K562 (cell line): ENCODE data around the gene SDCCAG8. TPM values are rescaled to one million over a fixed set of nuclear protein-coding genes. Genes with fewer than 3 reads are reported as not detected.
A peak's percentile ranks its signal among the peaks of the same experiment; 100 is the strongest.

Experiments
- CHD4 ChIP-seq: fragments of 200-600 bp; sonication (generic); IDR thresholded peaks from 3 replicates; pipeline ENCODE4 v1.6.1; 2012; ENCODE audit warnings: low read depth, mild to moderate bottlenecking, mixed read lengths, low read length, inconsistent platforms; ENCODE audit not compliant: insufficient read depth, insufficient replicate concordance, poor library complexity, severe bottlenecking
- FOXA1 ChIP-seq: fragments of 450-650 bp; IDR thresholded peaks from 2 replicates; pipeline ENCODE4 v1.6.1; 2016; ENCODE audit warnings: mild to moderate bottlenecking, borderline replicate concordance
- GTF2B ChIP-seq: IDR thresholded peaks from 2 replicates; pipeline ENCODE4 v1.6.1; 2011; ENCODE audit not compliant: insufficient read length; ENCODE audit errors: extremely low read depth
- MAFG ChIP-seq: fragments of 450-650 bp; conservative IDR thresholded peaks from 2 replicates; pipeline ENCODE4 v1.6.1; 2016; ENCODE audit warnings: missing genetic modification characterization, missing compliant biosample characterization
- SMARCE1 ChIP-seq: fragments of 450-650 bp; IDR thresholded peaks from 2 replicates; pipeline ENCODE4 v1.7.1; 2016; ENCODE audit warnings: mild to moderate bottlenecking
- ZNF121 ChIP-seq: sonication (generic); formaldehyde crosslinking; conservative IDR thresholded peaks from 2 replicates; pipeline ENCODE4 v1.8.0; 2022; ENCODE audit warnings: missing genetic modification reagents
- ZNF23 ChIP-seq: fragments of 250-450 bp; sonication (Bioruptor Pico); IDR thresholded peaks from 2 replicates; pipeline ENCODE4 v1.4.0; 2020; ENCODE audit warnings: mild to moderate bottlenecking
- ZSCAN29 ChIP-seq: fragments of 450-650 bp; IDR thresholded peaks from 2 replicates; pipeline ENCODE4 v1.6.1; 2017
- polyA plus RNA-seq, 8 experiments: library from polyadenylated mRNA; depleted of rRNA in 4 of 8; stranded (reverse) in 5 of 8; unstranded in 3 of 8; fragments of >200 nt; fragmentation: Nextera tagmentation in 2 of 8; fragmentation: Illumina TruSeq in 1 of 8; extraction: Ambion mirVana in 2 of 8; extraction: Trizol in 1 of 8; gene quantifications; 2 replicates each; pipeline versions ENCODE4 v1.2.1 to v1.2.3, GENCODE V29; 2011 to 2014; ENCODE audit warnings: inconsistent platforms in 1 of 8, missing spikeins in 1 of 8
- total RNA-seq, 7 experiments: library from RNA; depleted of rRNA in 6 of 7; stranded (reverse); fragments of >200 nt in 6 of 7; fragmentation: Illumina TruSeq in 2 of 7; extraction: Trizol in 2 of 7; gene quantifications; 2 replicates each; pipeline versions ENCODE4 v1.2.1 to v1.2.3, GENCODE V29; 2011 to 2021; ENCODE audit warnings: low replicate concordance in 1 of 7
- TF ChIP-seq, protein P1 (sequence below): sonication (generic); formaldehyde crosslinking; IDR thresholded peaks from 2 replicates; pipeline ENCODE4 v1.8.0; 2023; ENCODE audit warnings: missing genetic modification reagents, mild to moderate bottlenecking, borderline replicate concordance
- TF ChIP-seq, protein P2 (sequence below): fragments of 450-650 bp; IDR thresholded peaks from 2 replicates; pipeline ENCODE4 v1.6.1; 2016; ENCODE audit warnings: mild to moderate bottlenecking, moderate library complexity

The SDCCAG8 gene
- total and polyA plus RNA-seq, 9 of the 15 experiments (the other 6 are each of a cell fraction or from before 2014, with no cell fraction given) = 17.9 to 36.7 (median 25.4) TPM

DNA sequence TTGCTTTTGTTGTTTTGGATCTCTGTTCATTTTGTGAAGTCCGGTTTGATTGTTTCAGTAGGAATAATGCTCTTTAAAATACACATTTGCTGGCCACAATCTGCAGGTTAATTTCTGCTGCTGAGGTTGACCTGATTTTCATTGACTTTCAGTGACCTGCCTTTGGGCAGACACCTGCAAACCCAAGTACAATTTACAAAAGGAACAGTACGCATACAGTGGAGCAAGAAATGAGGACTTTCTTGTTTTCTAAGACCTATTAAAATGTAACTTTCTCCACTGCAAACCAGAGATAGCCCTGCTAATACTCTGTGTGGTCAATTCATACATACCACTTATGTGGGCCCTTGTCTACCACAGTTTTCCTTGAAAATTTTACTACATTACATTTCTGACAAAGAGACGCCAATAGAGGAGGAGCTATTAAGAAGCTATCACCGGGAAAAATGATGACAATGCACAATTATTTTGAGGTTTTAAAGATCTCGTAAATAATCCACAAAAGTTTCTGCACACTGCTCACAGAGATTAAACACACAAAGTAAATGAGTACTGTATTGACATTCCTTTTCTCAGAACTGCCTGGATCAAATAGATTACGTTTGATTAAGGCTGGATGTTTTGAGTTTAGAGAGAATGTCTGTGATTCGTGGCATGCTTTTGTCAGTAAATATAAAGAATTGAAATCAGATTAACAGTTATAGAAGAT is 141.9 kb downstream of the SDCCAG8 start (continued):
- TF ChIP-seq, protein P1, sequence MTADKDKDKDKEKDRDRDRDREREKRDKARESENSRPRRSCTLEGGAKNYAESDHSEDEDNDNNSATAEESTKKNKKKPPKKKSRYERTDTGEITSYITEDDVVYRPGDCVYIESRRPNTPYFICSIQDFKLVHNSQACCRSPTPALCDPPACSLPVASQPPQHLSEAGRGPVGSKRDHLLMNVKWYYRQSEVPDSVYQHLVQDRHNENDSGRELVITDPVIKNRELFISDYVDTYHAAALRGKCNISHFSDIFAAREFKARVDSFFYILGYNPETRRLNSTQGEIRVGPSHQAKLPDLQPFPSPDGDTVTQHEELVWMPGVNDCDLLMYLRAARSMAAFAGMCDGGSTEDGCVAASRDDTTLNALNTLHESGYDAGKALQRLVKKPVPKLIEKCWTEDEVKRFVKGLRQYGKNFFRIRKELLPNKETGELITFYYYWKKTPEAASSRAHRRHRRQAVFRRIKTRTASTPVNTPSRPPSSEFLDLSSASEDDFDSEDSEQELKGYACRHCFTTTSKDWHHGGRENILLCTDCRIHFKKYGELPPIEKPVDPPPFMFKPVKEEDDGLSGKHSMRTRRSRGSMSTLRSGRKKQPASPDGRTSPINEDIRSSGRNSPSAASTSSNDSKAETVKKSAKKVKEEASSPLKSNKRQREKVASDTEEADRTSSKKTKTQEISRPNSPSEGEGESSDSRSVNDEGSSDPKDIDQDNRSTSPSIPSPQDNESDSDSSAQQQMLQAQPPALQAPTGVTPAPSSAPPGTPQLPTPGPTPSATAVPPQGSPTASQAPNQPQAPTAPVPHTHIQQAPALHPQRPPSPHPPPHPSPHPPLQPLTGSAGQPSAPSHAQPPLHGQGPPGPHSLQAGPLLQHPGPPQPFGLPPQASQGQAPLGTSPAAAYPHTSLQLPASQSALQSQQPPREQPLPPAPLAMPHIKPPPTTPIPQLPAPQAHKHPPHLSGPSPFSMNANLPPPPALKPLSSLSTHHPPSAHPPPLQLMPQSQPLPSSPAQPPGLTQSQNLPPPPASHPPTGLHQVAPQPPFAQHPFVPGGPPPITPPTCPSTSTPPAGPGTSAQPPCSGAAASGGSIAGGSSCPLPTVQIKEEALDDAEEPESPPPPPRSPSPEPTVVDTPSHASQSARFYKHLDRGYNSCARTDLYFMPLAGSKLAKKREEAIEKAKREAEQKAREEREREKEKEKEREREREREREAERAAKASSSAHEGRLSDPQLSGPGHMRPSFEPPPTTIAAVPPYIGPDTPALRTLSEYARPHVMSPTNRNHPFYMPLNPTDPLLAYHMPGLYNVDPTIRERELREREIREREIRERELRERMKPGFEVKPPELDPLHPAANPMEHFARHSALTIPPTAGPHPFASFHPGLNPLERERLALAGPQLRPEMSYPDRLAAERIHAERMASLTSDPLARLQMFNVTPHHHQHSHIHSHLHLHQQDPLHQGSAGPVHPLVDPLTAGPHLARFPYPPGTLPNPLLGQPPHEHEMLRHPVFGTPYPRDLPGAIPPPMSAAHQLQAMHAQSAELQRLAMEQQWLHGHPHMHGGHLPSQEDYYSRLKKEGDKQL (CRISPR knock-in tag) = no peak
- TF ChIP-seq ZSCAN29 (no peak), SMARCE1 (no peak), FOXA1 (no peak), CHD4 (no peak), MAFG (tag) (peak; percentile 86), GTF2B (no peak), ZNF121 (CRISPR knock-in tag) (no peak), ZNF23 (CRISPR knock-in tag) (no peak)
- TF ChIP-seq, protein P2, sequence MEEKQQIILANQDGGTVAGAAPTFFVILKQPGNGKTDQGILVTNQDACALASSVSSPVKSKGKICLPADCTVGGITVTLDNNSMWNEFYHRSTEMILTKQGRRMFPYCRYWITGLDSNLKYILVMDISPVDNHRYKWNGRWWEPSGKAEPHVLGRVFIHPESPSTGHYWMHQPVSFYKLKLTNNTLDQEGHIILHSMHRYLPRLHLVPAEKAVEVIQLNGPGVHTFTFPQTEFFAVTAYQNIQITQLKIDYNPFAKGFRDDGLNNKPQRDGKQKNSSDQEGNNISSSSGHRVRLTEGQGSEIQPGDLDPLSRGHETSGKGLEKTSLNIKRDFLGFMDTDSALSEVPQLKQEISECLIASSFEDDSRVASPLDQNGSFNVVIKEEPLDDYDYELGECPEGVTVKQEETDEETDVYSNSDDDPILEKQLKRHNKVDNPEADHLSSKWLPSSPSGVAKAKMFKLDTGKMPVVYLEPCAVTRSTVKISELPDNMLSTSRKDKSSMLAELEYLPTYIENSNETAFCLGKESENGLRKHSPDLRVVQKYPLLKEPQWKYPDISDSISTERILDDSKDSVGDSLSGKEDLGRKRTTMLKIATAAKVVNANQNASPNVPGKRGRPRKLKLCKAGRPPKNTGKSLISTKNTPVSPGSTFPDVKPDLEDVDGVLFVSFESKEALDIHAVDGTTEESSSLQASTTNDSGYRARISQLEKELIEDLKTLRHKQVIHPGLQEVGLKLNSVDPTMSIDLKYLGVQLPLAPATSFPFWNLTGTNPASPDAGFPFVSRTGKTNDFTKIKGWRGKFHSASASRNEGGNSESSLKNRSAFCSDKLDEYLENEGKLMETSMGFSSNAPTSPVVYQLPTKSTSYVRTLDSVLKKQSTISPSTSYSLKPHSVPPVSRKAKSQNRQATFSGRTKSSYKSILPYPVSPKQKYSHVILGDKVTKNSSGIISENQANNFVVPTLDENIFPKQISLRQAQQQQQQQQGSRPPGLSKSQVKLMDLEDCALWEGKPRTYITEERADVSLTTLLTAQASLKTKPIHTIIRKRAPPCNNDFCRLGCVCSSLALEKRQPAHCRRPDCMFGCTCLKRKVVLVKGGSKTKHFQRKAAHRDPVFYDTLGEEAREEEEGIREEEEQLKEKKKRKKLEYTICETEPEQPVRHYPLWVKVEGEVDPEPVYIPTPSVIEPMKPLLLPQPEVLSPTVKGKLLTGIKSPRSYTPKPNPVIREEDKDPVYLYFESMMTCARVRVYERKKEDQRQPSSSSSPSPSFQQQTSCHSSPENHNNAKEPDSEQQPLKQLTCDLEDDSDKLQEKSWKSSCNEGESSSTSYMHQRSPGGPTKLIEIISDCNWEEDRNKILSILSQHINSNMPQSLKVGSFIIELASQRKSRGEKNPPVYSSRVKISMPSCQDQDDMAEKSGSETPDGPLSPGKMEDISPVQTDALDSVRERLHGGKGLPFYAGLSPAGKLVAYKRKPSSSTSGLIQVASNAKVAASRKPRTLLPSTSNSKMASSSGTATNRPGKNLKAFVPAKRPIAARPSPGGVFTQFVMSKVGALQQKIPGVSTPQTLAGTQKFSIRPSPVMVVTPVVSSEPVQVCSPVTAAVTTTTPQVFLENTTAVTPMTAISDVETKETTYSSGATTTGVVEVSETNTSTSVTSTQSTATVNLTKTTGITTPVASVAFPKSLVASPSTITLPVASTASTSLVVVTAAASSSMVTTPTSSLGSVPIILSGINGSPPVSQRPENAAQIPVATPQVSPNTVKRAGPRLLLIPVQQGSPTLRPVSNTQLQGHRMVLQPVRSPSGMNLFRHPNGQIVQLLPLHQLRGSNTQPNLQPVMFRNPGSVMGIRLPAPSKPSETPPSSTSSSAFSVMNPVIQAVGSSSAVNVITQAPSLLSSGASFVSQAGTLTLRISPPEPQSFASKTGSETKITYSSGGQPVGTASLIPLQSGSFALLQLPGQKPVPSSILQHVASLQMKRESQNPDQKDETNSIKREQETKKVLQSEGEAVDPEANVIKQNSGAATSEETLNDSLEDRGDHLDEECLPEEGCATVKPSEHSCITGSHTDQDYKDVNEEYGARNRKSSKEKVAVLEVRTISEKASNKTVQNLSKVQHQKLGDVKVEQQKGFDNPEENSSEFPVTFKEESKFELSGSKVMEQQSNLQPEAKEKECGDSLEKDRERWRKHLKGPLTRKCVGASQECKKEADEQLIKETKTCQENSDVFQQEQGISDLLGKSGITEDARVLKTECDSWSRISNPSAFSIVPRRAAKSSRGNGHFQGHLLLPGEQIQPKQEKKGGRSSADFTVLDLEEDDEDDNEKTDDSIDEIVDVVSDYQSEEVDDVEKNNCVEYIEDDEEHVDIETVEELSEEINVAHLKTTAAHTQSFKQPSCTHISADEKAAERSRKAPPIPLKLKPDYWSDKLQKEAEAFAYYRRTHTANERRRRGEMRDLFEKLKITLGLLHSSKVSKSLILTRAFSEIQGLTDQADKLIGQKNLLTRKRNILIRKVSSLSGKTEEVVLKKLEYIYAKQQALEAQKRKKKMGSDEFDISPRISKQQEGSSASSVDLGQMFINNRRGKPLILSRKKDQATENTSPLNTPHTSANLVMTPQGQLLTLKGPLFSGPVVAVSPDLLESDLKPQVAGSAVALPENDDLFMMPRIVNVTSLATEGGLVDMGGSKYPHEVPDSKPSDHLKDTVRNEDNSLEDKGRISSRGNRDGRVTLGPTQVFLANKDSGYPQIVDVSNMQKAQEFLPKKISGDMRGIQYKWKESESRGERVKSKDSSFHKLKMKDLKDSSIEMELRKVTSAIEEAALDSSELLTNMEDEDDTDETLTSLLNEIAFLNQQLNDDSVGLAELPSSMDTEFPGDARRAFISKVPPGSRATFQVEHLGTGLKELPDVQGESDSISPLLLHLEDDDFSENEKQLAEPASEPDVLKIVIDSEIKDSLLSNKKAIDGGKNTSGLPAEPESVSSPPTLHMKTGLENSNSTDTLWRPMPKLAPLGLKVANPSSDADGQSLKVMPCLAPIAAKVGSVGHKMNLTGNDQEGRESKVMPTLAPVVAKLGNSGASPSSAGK = no peak
